ENCODE measurements around the gene QSOX2. TPM values are rescaled to one million over a fixed set of nuclear protein-coding genes. Genes with fewer than 3 reads are reported as not detected.

The QSOX2 gene
- total RNA-seq, 2 experiments from 2014 or later = 17.8 to 18.2 TPM

- CTCF ChIA-PET = interaction anchor here (1.4 kb wide), 1 partner anchor 15 kb away, joined by 3 read pairs; no protein-coding TSS in a partner anchor
- POLR2A ChIA-PET = no interaction called here
Measured at GRCh38 chr9:136210276-136210675, 35.3 kb downstream of the QSOX2 start.

GRCh38 chr9:136209786-136210185, 35.8 kb downstream of the QSOX2 start:
- POLR2A ChIA-PET = no interaction called here
- CTCF ChIA-PET = interaction anchor here (1.4 kb wide), 1 partner anchor 16 kb away, joined by 3 read pairs; no protein-coding TSS in a partner anchor

DNA sequence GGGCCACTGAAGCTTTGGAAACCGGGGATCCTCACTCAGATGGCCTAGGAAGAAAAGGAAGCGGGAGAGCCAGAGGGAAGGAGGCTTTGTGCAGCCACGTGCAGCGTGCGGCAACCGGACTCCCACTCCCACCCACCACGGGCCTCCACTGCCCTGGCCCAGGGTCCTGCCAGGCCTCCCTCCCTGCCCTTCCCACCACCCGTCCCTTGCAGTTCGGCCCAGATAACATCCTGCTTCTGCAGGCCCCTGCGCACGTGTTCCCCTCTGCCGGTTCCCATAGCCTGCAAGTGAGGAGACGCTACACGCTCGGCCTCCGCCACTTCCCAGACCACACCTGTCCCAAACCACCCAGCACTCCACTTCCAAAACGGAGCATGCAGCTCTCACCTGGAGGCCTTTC, 36.4 kb downstream of the QSOX2 start:
- ChIA-PET CTCF (interaction anchor here (1.4 kb wide), 1 partner anchor 16 kb away, joined by 3 read pairs; no protein-coding TSS in a partner anchor), POLR2A (no interaction called here)

DNA sequence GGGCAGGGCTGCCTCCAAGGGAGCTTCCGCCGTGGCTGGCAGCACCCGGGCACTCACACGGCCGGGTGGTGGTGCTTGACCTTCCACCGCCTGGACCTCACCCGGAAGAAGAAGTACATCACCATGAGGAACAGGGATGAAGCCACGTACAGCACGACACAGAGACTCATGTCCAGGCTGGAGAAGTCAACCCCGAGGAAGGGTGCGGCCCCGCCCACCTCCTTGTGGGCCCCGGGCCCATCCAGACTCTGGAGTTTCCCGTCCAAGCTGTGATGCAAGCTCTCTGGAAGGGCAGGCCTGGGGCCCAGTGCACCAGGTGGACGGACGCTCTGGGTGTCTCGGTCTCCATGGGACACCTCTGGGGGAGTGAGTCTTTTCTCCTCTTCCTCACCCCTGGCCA, 36.9 kb downstream of the QSOX2 start:
- CTCF ChIA-PET = no interaction called here
- POLR2A ChIA-PET = no interaction called here

DNA sequence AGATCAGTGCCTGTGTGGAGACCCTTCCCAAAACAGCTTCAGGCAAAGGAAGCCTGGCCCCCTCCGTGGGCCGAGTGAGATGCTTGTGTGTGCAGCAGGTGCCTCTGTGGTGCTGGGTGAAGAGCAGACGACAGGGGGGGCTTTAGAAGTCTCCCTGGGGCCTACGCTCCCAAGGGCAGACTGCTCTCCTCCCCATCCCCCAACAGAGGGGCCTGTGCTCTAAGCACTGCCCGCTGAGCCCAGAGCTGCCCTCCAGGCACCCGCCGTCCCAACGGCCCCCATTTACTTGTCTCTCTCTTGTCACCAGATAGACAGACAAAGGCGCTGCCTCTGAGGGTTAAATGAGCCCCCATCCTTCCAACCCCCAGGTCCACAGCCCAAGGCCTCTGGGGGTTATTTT, 38.0 kb downstream of the QSOX2 start:
- POLR2A ChIA-PET = no interaction called here
- CTCF ChIA-PET = no interaction called here

DNA sequence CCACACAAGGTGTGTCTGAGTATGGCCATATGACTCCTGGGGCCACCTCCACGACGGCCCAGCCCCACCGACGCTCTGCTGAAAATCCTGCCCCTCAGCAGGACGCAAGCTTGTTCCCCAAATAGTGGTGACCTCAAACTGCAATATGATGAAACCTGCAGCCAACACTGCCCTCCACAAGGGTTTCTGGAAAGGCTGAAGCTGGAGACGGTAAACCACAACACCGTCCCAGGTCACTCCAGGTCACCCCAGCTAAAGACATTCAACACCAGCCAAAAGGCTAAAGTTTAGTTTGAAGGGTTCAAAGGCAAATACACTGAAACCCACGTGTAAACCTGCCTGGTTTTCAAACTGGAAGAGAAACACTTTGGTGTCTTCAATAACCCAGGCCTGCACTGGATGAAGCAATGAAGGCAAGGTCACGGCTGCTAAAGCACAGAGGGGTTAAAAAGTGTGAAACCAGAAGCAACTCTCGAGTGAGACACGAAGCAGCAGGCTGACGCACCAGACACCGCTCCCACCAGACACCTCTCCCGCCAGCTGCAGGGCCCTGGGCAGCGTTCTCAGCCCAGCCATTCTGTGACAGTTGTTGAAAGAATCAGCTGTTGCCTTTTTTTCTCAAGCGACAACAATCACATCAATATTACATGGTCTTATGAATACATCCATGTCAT, 38.9 kb downstream of the QSOX2 start:
- CTCF ChIA-PET = interaction anchor here (1.3 kb wide), 1 partner anchor 61 kb away, joined by 3 read pairs; no protein-coding TSS in a partner anchor
- POLR2A ChIA-PET = no interaction called here

- POLR2A ChIA-PET = interaction anchor here (0.6 kb wide), 1 partner anchor 62 kb away, joined by 5 read pairs; no protein-coding TSS in a partner anchor
- CTCF ChIA-PET = interaction anchor here (1.3 kb wide), 1 partner anchor 62 kb away, joined by 3 read pairs; no protein-coding TSS in a partner anchor
Measured at GRCh38 chr9:136205707-136205992, 40.0 kb downstream of the QSOX2 start.

- POLR2A ChIA-PET = interaction anchor here (0.6 kb wide), 1 partner anchor 63 kb away, joined by 5 read pairs; no protein-coding TSS in a partner anchor
Measured at GRCh38 chr9:136204838-136205706, 40.5 kb downstream of the QSOX2 start, which contains the start of gene LHX3. Gene LHX3 (minus strand): TSS chr9:136205128. CDS start chr9:136205012, 116 bp downstream.

GRCh38 chr9:136204145-136204805, 41.3 kb downstream of the QSOX2 start:
- POLR2A ChIA-PET = no interaction called here

More at GRCh38 chr9:136204838-136205706, 40.5 kb downstream of the QSOX2 start, which contains the start of gene LHX3:
- CTCF ChIA-PET = no interaction called here

DNA sequence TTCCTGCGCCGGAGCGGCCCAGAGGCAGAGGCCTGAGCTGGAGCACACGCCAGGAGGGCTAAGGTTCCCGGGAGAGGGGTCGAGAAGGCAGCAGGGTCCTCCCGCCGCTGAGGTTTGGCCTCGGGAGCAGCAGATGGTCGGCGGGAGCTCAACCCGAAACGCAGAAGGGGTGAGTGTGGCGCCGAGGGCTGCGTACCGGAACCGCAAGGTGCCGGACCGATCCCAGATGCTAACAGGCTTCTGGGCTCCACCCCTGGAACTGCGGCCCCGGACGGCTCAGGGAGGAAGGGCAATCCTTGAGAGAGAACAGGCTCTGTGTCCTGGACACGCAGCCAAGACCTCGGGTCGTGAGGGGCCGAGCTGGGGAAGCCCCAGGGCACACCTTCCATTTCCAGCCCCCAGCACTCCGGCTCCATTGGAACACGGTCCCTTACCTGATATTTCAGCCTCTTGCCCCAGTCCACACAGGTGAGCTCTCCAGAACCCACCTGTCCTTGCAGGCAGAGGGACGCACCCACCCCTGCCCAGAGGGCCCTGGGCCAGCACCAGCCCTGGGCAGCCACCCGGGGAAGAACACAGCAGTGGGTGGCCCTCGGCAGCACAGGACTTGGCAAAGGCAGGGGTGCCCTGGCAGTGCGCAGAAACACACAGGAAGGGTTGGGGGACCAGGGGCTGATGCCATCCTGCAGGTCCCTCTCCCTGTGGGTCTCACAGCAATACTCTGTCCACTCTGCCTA, 42.0 kb downstream of the QSOX2 start:
- CTCF ChIA-PET = interaction anchor here (0.9 kb wide), 1 partner anchor 80 kb away, joined by 3 read pairs; no protein-coding TSS in a partner anchor
- POLR2A ChIA-PET = interaction anchor here (0.6 kb wide), 1 partner anchor 15 kb away, joined by 10 read pairs; no protein-coding TSS in a partner anchor

More at GRCh38 chr9:136204145-136204805, 41.3 kb downstream of the QSOX2 start:
- CTCF ChIA-PET = interaction anchor here (0.9 kb wide), 1 partner anchor 79 kb away, joined by 3 read pairs; no protein-coding TSS in a partner anchor

- POLR2A ChIA-PET = interaction anchor here (0.6 kb wide), 1 partner anchor 14 kb away, joined by 10 read pairs; no protein-coding TSS in a partner anchor
- CTCF ChIA-PET = interaction anchor here (0.9 kb wide), 1 partner anchor 15 kb away, joined by 3 read pairs; no protein-coding TSS in a partner anchor
Measured at GRCh38 chr9:136202454-136203407, 42.9 kb downstream of the QSOX2 start.

DNA sequence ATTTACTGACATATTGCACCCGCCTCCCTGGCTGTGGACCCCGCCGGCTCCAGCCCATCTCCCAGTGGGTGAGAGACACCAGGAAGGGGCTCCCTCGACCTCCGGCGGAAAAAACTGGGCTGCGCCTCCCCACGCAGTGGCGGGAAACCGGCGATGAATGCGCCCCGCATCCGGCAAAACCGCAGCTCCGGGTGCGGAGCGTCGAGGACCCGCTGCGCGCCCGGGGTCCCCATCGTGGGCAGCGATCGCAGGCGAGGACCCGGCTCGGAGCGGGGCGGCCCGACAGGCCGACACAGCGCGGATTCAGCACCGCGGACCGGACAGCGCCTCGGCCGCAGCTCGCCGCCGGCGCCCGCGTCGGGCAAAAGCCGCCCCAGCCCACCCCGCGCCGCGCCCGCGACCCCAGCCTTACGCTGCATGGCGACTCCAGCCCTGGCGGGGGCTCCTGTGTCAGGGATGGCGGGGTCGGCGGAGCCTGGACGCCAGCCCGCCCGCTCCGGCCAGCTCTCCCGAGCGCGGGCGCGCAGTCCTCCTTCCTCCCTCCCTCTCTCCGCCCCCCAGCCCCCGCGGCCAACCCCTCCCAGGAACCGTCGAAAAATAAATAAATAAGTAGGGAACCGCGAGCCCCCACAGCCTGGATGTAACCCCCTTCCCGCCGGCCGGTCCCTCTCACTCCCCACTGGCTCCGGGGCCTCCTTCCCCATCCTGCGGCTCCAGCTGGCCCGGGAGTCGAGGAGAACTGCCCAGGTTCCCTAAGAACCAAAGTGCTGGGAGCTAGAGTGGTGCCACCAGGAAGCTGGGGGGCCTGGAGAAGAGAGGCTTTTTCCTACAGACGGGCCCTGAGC, 43.8 kb downstream of the QSOX2 start:
- POLR2A ChIA-PET = no interaction called here

DNA sequence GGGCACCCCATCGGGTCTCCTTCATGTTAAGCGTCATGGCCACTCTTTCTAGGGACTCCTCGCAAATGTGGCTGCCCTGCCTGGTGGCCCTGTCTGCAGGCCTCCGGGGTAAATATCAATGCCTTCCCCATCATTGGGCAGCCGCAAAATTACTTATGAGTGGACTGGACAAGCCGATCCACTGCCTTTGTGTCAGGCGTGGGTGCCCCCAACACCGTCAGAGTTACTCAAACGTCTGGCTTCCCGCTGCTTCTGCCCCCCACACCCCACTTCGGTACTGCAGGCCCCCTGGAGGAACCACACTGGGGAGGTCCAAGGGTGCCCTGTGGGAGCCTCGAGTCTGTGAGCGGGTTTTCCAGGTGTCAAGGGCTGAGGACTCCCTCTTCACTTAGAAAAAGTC, 44.4 kb downstream of the QSOX2 start:
- CTCF ChIA-PET = no interaction called here
- POLR2A ChIA-PET = no interaction called here

More for the DNA sequence above, 43.8 kb downstream of the QSOX2 start:
- CTCF ChIA-PET = interaction anchor here (0.9 kb wide), 1 partner anchor 16 kb away, joined by 3 read pairs; no protein-coding TSS in a partner anchor

GRCh38 chr9:136200424-136200823, 45.2 kb downstream of the QSOX2 start:
- POLR2A ChIA-PET = no interaction called here
- CTCF ChIA-PET = no interaction called here

DNA sequence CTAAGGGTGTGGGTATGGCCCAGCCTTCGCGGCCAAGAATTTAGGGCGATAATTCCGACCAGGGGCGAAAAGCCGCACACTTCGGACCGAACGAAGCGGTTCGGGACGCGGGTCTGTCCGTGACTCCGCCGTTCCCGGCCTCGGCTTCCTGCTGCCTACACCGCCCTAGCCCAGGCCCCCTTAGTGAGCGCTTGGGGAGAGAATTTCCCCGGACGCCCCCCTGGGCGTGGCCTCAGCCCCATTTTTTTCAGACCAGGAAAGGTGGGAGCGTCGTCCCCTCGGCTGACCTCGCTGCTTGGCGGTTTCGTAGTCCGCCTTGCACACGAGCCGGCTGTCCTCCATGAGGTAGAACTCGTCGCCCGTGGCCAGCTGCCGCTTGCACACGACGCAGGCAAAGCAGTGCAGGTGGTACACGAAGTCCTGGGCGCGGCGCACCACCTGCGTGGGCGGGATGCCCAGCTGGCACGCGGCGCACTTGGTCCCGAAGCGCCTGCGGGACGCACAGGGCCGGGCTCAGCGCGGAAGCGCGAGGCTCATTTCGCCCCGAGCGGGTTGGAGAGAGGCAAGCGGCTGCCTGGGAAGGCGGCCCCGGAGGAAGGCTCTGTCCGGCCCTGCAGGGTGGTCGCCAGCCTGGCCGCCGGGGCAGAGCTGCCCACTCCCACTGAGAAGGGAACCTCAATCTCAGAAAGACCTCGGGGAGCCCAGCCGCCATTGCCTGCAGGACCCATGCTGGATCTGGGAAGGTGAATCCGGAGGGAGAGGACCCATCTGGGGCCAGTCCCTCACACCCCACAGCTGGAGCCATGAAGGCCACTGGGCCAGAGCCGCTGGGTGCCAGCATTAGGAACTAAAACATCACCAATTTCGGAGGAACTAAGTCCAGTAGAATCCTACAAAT, 46.0 kb downstream of the QSOX2 start:
- CTCF ChIA-PET = no interaction called here
- POLR2A ChIA-PET = no interaction called here

DNA sequence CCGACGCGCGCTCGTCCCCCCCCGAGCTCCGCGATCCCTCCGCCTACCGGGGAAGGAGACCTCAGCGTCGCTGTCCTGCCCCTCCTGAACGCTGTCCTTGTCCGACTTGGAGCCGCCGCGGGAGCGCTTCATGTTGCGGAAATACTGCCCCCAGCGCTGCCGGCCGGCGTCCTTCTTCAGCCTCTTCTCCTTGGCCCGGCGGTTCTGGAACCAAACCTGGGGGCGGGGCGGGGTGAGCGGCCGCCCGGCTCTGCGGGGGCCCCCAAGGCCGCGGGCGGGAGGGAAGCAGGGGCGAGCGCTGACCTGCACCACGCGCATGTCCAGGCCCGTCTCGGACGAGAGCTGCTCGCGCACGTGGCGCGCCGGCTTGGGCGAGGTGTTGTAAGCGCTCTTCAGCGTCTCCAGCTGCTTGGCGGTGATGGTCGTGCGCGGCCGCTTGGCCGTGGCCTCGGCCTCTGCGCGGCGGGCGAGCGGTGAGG, 47.0 kb downstream of the QSOX2 start:
- ChIA-PET POLR2A (no interaction called here), CTCF (no interaction called here)
